Activated B cell treated with CpG ODN at 0.5 μM for 24 hours (primary cell): Measurements from ENCODE around the gene AP3B1. TPM values are rescaled to one million over a fixed set of nuclear protein-coding genes. Genes with fewer than 3 reads are reported as not detected.

Experiments
- ATAC-seq: fragments of 200-7000 bp; cut with Tn5 transposase; one replicate; pipeline ENCODE4 v1.10.0; 2021; ENCODE audit warnings: low read depth, mild to moderate bottlenecking, moderate library complexity
- CTCF ChIA-PET: fragments of 350-600 bp; sonication (Branson Sonifier 250); formaldehyde crosslinking; loops from one replicate; lab custom pipeline; 2021; ENCODE audit warnings: antibody characterized with exemption; lab: Charles Lee
- POLR2A ChIA-PET: fragments of 350-600 bp; sonication (Branson Sonifier 250); formaldehyde crosslinking; loops from one replicate; lab custom pipeline; 2021; ENCODE audit warnings: antibody characterized with exemption; lab: Charles Lee
- DNase-seq: peaks from one replicate; pipeline ENCODE4 v3.0.0; 2022
- H3K27ac Mint-ChIP-seq: one replicate; pipeline ENCODE4 v1.8.0; 2020; ENCODE audit warnings: mixed read lengths
- H3K27me3 Mint-ChIP-seq: one replicate; pipeline ENCODE4 v1.8.0; 2021; ENCODE audit warnings: mixed read lengths
- H3K36me3 Mint-ChIP-seq: one replicate; pipeline ENCODE4 v1.8.0; 2021; ENCODE audit warnings: low read depth, mixed read lengths
- H3K4me1 Mint-ChIP-seq: one replicate; pipeline ENCODE4 v1.8.0; 2021; ENCODE audit warnings: mixed read lengths
- H3K4me3 Mint-ChIP-seq: one replicate; pipeline ENCODE4 v1.8.0; 2020; ENCODE audit warnings: mild to moderate bottlenecking, mixed read lengths
- H3K9me3 Mint-ChIP-seq: one replicate; pipeline ENCODE4 v1.8.0; 2020; ENCODE audit warnings: mixed read lengths
- CTCF ChIP-seq: fragments of 200-600 bp; IDR thresholded peaks from one replicate; pipeline ENCODE4 v1.8.0; 2022; ENCODE audit warnings: antibody characterized with exemption, mild to moderate bottlenecking
- intact Hi-C: fragments of 100-400 bp; cut with micrococcal nuclease; formaldehyde crosslinking; loops from one replicate; pipeline ENCODE4 v1.15.1; 2024
- total RNA-seq: library from RNA; stranded (reverse); gene quantifications from 2 replicates; pipeline ENCODE4 v1.2.3, GENCODE V29; 2022

Gene AP3B1
- total RNA-seq, 1 donor from 2014 or later = 52.9 TPM

DNA sequence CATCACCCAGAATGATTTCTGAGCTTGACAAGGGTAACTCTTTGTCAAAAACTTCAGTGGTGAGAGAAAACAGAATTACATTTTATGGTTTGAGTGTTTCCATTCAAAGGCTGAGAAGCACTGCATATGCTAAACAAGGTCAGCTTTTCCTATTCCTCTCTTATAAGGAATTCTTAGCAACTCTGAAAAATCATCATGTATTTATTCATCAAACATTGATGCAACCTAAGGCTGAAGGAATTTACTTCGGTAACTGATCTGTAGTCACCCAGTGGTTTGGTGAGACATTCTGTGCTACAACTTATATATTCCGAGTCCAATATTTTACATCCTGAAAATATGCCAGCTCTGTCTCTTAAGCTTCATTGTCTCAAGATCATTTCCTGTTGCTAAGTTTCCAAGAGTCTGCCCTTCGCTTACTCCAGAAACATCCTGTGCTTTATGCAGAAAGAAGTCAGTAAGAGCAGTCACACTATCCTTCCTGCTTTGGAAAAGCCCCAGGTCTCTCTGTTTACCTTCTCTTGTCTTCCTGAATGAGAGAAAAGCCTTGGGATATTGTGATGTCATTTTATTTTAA, 341.8 kb downstream of the AP3B1 start:
- no peak overlapping the region for H3K27ac Mint-ChIP-seq
- peaks cover 2% of the 10 kb centered on the region for H3K4me1 Mint-ChIP-seq
- CTCF ChIA-PET = no interaction called here
- POLR2A ChIA-PET = no interaction called here
- H3K36me3 Mint-ChIP-seq = no peaks in the 10 kb centered on the region
- H3K9me3 Mint-ChIP-seq = no peaks in the 10 kb centered on the region
- intact Hi-C loops = no loop called here
- TF ChIP-seq CTCF = no peak
- ATAC-seq (no peak), DNase-seq (no peak)
- no peak overlapping the region for H3K4me3 Mint-ChIP-seq
- H3K27me3 Mint-ChIP-seq = peaks cover 17% of the 10 kb centered on the region

Other genes with a start within 250 kb of the AP3B1 start
- gene SCAMP1, start 65.9 kb upstream of the AP3B1 start, total RNA-seq = 8.5 and 9.6 TPM in 2 replicates